Bronchial epithelial cell (primary cell): ENCODE data around the gene CDH26. TPM values are rescaled to one million over a fixed set of nuclear protein-coding genes. Genes with fewer than 3 reads are reported as not detected.

Source experiments
- DNase-seq: peaks from one replicate; pipeline ENCODE4 v3.0.0-alpha.2; 2010; ENCODE audit warnings: low read depth
- FAIRE-seq: peaks from 2 replicates; lab custom pipeline; 2011; peaks lifted over from hg19 to GRCh38; lab: Jason Lieb, UNC
- H3K27me3 ChIP-seq: 2 replicates; pipeline ENCODE4 v1.5.1; 2011; ENCODE audit warnings: low read length; ENCODE audit not compliant: control insufficient read depth, insufficient read depth
- H3K36me3 ChIP-seq: 2 replicates; pipeline ENCODE4 v1.5.1; 2011; ENCODE audit warnings: low read length; ENCODE audit not compliant: control insufficient read depth, insufficient read depth
- H3K4me3 ChIP-seq: 2 replicates; pipeline ENCODE4 v1.5.1; 2011; ENCODE audit warnings: mild to moderate bottlenecking, low read depth, low read length, control low read depth
- total RNA-seq: library from RNA; depleted of rRNA; stranded (reverse); fragments of >200 nt; gene quantifications from 2 replicates; pipeline ENCODE4 v1.2.1, GENCODE V29; 2014
- TF ChIP-seq, protein P1 (sequence below): IDR thresholded peaks from 2 replicates; pipeline ENCODE4 v1.5.1; 2011; ENCODE audit warnings: mild to moderate bottlenecking, moderate library complexity, low read length, control low read depth, inconsistent platforms; ENCODE audit not compliant: insufficient read depth, severe bottlenecking

CDH26 gene
- total RNA-seq, result 2.4 and 8.4 TPM in 2 replicates

DNA sequence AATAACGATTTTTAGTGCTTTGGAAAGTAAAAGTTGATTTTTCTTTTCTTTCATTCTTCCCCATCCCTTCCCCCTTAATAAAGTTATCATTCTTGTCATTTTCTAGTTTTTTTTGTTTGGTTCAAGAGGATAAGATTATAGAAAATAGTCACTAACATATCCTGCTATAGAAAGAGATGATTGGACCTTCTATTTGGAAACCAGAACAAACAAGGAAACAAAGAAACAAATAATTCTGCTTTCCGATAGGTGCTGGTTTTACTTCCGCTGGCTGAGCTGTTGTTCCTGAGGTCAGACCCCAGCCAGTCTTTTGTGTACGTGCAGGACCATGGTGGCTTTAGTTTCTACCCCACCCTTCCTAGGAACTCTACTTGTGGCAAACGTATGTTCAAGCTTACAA, at the start of gene CDH26:
Gene CDH26 (plus strand): TSS at position 301 of the 400 bp plus-strand sequence. CDS start 304 bp downstream, outside the sequence.
- FAIRE-seq, result no peak
- H3K36me3 ChIP-seq, result no peaks in the 10 kb centered on the region

DNA sequence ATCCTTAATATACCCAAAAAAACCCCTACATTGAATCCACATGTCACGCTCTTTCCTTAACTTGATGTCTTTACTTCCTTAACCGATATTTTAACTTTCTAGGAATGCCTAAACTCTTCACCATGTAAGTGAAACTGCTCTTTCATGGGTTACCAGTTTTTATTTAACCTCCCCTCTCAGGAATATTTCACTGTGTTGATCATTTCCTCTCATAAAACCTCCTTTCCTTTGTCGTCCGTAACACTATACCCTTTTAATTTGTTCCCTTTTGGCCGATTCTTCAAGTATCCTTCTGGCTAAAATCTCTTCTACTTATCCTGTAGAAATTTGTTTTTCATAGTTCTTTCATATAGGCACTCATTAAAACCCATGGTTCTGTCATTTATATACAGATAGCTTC, 49.4 kb upstream of the CDH26 start:
- no peak for FAIRE-seq
- TF ChIP-seq, protein P1, sequence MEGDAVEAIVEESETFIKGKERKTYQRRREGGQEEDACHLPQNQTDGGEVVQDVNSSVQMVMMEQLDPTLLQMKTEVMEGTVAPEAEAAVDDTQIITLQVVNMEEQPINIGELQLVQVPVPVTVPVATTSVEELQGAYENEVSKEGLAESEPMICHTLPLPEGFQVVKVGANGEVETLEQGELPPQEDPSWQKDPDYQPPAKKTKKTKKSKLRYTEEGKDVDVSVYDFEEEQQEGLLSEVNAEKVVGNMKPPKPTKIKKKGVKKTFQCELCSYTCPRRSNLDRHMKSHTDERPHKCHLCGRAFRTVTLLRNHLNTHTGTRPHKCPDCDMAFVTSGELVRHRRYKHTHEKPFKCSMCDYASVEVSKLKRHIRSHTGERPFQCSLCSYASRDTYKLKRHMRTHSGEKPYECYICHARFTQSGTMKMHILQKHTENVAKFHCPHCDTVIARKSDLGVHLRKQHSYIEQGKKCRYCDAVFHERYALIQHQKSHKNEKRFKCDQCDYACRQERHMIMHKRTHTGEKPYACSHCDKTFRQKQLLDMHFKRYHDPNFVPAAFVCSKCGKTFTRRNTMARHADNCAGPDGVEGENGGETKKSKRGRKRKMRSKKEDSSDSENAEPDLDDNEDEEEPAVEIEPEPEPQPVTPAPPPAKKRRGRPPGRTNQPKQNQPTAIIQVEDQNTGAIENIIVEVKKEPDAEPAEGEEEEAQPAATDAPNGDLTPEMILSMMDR, result no peak
- no peaks in the 10 kb centered on the region for H3K27me3 ChIP-seq
- H3K4me3 ChIP-seq, result no peak overlapping the region
- DNase-seq, result no peak
- H3K36me3 ChIP-seq, result no peaks in the 10 kb centered on the region

More for the DNA sequence above, at the start of gene CDH26:
- TF ChIP-seq, protein P1, result no peak
- DNase-seq, result no peak
- H3K4me3 ChIP-seq, result no peak within 1 kb of the TSS
- no peaks in the 10 kb centered on the region for H3K27me3 ChIP-seq

DNA sequence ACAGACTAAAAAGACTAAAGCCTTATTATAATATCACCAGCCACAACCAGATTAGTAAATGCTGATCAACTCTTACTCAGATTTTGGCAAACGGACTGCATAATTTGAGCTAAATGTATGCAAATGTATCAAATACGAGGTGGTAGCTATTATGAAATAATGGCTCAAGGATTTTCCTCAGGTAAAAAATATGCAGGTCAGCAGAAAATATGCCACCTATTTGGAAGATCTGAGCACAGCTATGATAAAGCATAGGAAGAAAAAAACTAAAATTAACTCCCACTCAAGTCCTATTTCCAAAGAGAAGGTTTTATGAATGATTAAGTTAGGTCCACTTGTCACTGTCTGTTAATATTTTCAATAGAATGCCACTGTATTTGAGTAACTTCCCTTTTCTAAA, 47.2 kb upstream of the CDH26 start:
- Histone ChIP-seq H3K36me3 (no peaks in the 10 kb centered on the region), H3K4me3 (no peak overlapping the region), H3K27me3 (no peaks in the 10 kb centered on the region)
- DNase-seq, result no peak
- TF ChIP-seq, protein P1, result no peak
- no peak for FAIRE-seq

DNA sequence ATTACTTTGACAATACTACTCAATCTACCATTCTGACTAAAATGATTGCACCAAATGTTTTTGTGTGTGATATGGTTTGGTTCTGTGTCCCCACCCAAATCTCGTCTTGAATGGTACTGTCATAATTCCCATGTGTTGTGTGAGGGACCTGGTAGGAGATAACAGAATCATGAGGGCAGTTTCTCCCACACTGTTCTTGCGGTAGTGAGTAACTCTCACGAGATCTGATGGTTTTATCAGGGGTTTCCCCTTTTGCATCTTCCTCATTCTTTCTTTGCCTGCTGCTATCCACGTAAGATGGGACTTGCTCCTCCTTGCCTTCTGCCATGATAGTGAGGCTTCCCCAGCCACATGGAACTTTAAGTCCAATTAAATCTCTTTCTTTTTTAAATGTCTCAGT, 45.6 kb upstream of the CDH26 start:
- Histone ChIP-seq H3K36me3 (no peaks in the 10 kb centered on the region), H3K27me3 (no peaks in the 10 kb centered on the region), H3K4me3 (no peak overlapping the region)
- FAIRE-seq (no peak), DNase-seq (no peak)
- TF ChIP-seq, protein P1, result no peak

DNA sequence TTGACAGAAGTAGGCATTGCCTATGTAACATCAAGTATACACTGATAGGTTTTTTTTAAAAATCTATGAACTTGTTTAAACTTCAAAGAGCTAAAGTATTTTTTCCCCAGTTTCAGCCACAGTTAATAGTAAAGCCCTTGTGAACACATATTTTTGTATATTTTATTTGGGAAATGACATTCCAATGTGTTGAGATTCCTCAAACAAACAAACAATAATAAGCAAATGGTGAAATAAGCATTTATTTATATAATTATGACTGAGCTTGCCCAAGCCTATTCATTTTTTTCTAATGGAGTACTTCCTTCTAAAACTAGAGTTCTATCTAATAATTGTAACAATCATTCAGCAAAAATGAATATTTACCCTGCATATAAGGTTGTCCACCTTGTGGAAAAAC, 37.3 kb upstream of the CDH26 start:
- no peaks in the 10 kb centered on the region for H3K36me3 ChIP-seq
- peak; percentile 21 for DNase-seq
- TF ChIP-seq, protein P1, result no peak
- H3K4me3 ChIP-seq, result no peak overlapping the region
- H3K27me3 ChIP-seq, result no peaks in the 10 kb centered on the region
- FAIRE-seq, result no peak

DNA sequence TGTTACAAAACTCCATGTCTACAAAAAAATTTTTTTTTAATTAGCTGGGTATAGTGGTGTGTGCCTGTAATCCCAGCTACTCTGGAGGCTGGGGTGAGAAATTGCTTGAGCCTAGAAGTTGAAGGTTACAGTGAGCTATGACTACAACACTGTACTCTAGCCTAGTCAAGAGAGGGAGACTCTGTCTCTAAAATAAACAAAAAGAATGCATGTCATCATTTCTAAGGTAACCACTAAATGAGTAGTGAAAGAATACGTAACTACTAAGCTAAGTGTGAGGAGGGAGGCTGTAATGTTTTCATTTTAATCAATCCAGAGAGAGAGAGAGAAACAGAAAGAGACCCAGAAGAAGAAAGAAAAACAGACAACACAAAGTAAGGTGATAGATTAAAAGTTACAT, 34.7 kb upstream of the CDH26 start:
- peak; percentile 34 for DNase-seq
- no peak for FAIRE-seq
- no peak overlapping the region for H3K4me3 ChIP-seq
- H3K27me3 ChIP-seq, result no peaks in the 10 kb centered on the region
- no peaks in the 10 kb centered on the region for H3K36me3 ChIP-seq
- TF ChIP-seq, protein P1, result no peak
